Bone marrow (tissue), 2 donors: ENCODE data around the gene CCDC124.

Experiments
- DNase-seq, 2 donors: peaks; one replicate each; lab custom pipeline; 2025; lab: John Stamatoyannopoulos, UW

Gene CCDC124

GRCh38 chr19:17953869-17954268 is 21.1 kb downstream of the CCDC124 start:
- DNase-seq: no peak

GRCh38 chr19:17954401-17954800 is 21.6 kb downstream of the CCDC124 start:
- DNase-seq: no peak

- DNase-seq: no peak
Measured at GRCh38 chr19:17957149-17957849, 24.5 kb downstream of the CCDC124 start.

- no peak for DNase-seq
Measured at GRCh38 chr19:17957885-17958284, 25.1 kb downstream of the CCDC124 start.

GRCh38 chr19:17963936-17964691 is 31.3 kb downstream of the CCDC124 start:
- no peak for DNase-seq

- DNase-seq: no peak
Measured at GRCh38 chr19:17965370-17966128, 32.7 kb downstream of the CCDC124 start.

GRCh38 chr19:17966129-17966483 is 33.3 kb downstream of the CCDC124 start:
- DNase-seq: no peak

GRCh38 chr19:17966550-17967256 is 33.9 kb downstream of the CCDC124 start, which contains the start of gene KCNN1:
TSS of gene KCNN1 (plus strand) at chr19:17967107. CDS start at chr19:17973889, 6,782 bp downstream.
- DNase-seq: no peak

- DNase-seq: no peak
Measured at GRCh38 chr19:17967257-17968051, 34.6 kb downstream of the CCDC124 start.

- DNase-seq: no peak
Measured at GRCh38 chr19:17968362-17968761, 35.5 kb downstream of the CCDC124 start.

GRCh38 chr19:17969096-17969792 is 36.4 kb downstream of the CCDC124 start:
- DNase-seq: no peak

- DNase-seq: no peak
Measured at GRCh38 chr19:17972230-17972629, 39.4 kb downstream of the CCDC124 start.

- DNase-seq: no peak
Measured at GRCh38 chr19:17973759-17974158, 40.9 kb downstream of the CCDC124 start.

GRCh38 chr19:17974551-17974950 is 41.7 kb downstream of the CCDC124 start:
- no peak for DNase-seq

- no peak for DNase-seq
Measured at GRCh38 chr19:17975032-17975431, 42.2 kb downstream of the CCDC124 start.

GRCh38 chr19:17977021-17977420 is 44.2 kb downstream of the CCDC124 start:
- DNase-seq: no peak

GRCh38 chr19:17977488-17977887 is 44.7 kb downstream of the CCDC124 start:
- DNase-seq: no peak

GRCh38 chr19:17981611-17982010 is 48.8 kb downstream of the CCDC124 start:
- DNase-seq: no peak

GRCh38 chr19:17982430-17982829 is 49.6 kb downstream of the CCDC124 start:
- DNase-seq: no peak

- DNase-seq: no peak
Measured at GRCh38 chr19:17985037-17985818, 52.4 kb downstream of the CCDC124 start.
